GM18520 (cell line): ENCODE results near the gene D2HGDH.
"Not testable (repeated sequence)": the region's sequence is repeated elsewhere in the genome, so short reads cannot be mapped to it uniquely, and the experiment has no call there.

Experiments
- ATAC-seq: cut with Tn5 transposase; IDR thresholded peaks from one replicate; pipeline ENCODE4 v1.9.1; 2021; ENCODE audit not compliant: unreplicated experiment

Gene D2HGDH

GRCh38 chr2:241748468-241749256 is 14.2 kb downstream of the D2HGDH start:
- no peak for ATAC-seq

GRCh38 chr2:241750076-241750840 is 15.8 kb downstream of the D2HGDH start:
- ATAC-seq: no peak

- ATAC-seq: no peak
Observed at GRCh38 chr2:241751152-241751551, 16.7 kb downstream of the D2HGDH start.

- ATAC-seq: no peak
Observed at GRCh38 chr2:241751776-241752175, 17.3 kb downstream of the D2HGDH start.

GRCh38 chr2:241752253-241752652 is 17.8 kb downstream of the D2HGDH start:
- ATAC-seq: no peak

- ATAC-seq: no peak
Observed at GRCh38 chr2:241752689-241753276, 18.4 kb downstream of the D2HGDH start.

- ATAC-seq: no peak
Observed at GRCh38 chr2:241753493-241753892, 19.1 kb downstream of the D2HGDH start.

GRCh38 chr2:241754042-241754441 is 19.6 kb downstream of the D2HGDH start:
- no peak for ATAC-seq

- ATAC-seq: no peak
Observed at GRCh38 chr2:241755166-241755565, 20.7 kb downstream of the D2HGDH start.

GRCh38 chr2:241755777-241756176 is 21.3 kb downstream of the D2HGDH start:
- ATAC-seq: no peak

GRCh38 chr2:241759067-241759807 is 24.8 kb downstream of the D2HGDH start:
- ATAC-seq: no peak

GRCh38 chr2:241759893-241760292 is 25.5 kb downstream of the D2HGDH start:
- ATAC-seq: not testable (repeated sequence)

GRCh38 chr2:241760301-241760771 is 25.9 kb downstream of the D2HGDH start:
- no peak for ATAC-seq

GRCh38 chr2:241762321-241762932 is 28.0 kb downstream of the D2HGDH start:
- no peak for ATAC-seq

- ATAC-seq: peak; percentile 82
Observed at GRCh38 chr2:241762933-241763369, 28.5 kb downstream of the D2HGDH start.

- no peak for ATAC-seq
Observed at GRCh38 chr2:241763551-241764274, 29.3 kb downstream of the D2HGDH start.

- no peak for ATAC-seq
Observed at GRCh38 chr2:241764275-241765241, 30.1 kb downstream of the D2HGDH start.

- ATAC-seq: no peak
Observed at GRCh38 chr2:241767464-241768250, 33.2 kb downstream of the D2HGDH start.
